Dedifferentiated amniotic fluid mesenchymal stem cell (primary cell): Measurements from ENCODE around the gene WDR1.
"Not testable (repeated sequence)": the region's sequence is repeated elsewhere in the genome, so short reads cannot be mapped to it uniquely, and the experiment has no call there.

Experiments
- DNase-seq: peaks from one replicate; pipeline ENCODE4 v3.0.0-alpha.2; 2016; ENCODE audit errors: extremely low spot score

Gene WDR1

DNA sequence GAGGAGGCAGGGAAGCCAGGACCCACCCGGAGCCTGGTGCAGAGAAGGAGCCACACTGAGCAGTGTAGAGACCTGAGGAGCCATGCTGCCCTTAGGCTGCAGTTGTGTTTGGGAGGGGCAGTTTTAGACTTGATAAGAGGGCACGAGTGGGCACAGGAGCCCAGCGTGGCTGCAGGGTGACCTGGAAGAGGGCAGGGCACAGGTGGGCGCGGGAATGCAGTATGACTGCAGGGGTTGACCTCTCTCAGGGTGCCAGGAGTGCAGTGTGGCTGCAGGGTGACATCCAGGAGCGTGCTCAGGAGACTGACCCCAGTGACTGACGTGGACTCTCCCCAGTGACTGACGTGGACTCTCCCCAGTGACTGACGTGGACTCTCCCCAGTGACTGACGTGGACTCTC, 14.6 kb upstream of the WDR1 start:
- DNase-seq = no peak

DNA sequence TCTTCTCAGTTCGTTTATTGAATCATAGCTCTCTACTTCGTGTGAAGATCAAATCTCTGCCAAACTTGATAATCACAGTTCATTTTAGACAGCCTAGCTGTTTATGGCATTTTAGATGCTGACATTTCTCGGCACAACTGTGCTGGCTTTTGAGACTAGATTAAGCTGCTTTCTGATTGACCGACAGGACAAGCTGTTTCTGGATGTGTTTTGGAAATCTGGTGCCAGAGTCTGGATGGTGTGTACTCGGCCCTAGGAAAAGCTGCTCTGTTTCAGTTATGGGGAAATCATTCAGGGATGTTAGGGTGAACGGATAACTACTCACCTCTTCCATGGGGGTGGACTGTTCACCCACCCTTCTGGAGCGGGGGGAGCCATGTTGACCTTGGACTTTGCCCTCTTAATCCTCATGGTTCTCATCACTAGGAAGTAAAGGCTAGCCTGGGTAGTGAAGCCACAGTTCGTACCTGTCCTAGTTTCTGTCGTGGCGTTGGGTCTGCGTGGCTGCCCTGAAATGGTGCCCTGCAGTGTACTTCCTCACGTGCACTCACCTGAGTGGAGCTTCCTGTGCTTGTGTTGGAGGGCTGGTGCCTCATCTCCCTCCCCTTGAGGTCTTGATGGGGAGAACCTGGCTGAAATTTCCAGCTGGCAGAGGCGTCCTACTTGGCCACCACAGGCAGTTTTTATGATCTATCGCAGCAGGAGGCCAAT, 13.7 kb upstream of the WDR1 start:
- DNase-seq = no peak

DNA sequence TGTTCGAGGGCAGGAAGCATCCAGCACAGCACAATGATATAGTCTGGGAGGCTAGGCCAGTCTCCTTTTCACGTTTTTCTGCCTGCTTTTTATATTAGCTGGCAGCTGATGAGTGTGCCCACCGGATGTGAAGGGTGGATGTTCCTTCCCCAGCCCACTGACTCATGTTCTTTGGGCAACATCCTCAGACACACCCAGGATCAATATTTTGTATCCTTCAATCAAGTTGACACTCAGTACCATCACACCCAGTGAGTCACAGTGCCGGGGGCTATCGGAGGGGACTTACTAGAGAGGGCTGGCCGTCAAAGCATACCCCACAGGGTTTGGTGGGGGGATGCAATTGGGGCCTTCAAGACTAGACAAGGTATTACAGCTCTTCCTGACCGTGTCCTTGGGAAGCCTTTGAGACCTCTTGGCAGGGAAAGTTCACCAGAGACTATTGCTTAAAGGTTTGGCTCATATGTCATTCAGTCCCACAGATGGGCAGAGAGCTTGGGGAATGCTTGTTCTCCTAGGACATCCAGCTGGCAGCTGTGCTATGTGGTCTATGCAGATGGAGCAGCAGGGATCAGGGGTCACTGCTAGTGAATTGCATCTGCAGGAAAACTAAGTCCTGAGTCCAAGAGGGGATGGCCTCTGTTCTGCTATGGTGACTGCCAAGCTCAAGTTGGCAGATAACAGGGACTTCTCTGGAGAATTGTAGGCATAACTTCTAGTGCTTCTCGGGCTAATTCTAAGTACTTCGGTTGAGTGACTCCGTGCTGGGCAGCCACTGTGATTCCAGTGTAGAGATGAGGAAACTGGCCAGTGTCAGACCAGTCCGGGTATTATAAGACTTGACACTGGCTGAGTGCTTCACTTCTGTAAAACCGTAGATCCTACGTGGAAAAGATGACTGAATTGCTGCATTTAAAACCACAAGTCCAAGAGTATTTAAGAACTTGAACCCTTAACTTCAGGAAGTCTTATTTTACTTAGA, 12.9 kb upstream of the WDR1 start:
- DNase-seq = no peak

DNA sequence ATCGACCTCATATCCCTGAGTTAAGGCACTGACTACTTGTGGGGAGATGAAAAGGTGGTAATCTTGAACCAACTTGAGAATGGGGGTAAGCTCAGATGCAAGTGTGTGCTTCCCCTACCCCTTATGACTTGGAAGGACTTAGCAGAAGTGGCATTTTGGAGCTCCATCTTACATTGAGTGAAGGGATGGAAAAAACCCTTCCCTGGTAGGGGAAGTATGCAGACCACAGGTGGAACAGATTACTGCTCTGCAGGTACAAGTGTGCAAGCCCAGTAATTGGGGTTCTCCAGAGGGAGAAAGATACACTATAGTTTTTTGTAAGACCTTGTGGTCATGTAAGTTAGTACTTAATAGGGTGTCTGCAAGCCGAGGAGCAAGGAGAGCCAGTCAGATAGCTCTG, 12.2 kb upstream of the WDR1 start:
- DNase-seq = no peak

DNA sequence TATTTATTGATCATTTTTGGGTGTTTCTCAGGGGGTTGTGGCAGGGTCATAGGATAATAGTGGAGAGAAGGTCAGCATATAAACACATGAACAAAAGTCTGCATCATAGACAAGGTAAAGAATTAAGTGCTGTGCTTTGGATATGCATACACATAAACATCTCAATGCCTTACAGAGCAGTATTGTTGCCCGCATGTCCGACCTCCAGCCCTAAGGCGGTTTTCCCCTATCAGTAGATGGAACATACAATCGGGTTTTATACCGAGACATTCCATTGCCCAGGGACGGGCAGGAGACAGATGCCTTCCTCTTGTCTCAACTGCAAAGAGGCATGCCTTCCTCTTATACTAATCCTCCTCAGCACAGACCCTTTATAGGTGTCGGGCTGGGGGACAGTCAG, 10.9 kb upstream of the WDR1 start:
- DNase-seq = not testable (repeated sequence)

DNA sequence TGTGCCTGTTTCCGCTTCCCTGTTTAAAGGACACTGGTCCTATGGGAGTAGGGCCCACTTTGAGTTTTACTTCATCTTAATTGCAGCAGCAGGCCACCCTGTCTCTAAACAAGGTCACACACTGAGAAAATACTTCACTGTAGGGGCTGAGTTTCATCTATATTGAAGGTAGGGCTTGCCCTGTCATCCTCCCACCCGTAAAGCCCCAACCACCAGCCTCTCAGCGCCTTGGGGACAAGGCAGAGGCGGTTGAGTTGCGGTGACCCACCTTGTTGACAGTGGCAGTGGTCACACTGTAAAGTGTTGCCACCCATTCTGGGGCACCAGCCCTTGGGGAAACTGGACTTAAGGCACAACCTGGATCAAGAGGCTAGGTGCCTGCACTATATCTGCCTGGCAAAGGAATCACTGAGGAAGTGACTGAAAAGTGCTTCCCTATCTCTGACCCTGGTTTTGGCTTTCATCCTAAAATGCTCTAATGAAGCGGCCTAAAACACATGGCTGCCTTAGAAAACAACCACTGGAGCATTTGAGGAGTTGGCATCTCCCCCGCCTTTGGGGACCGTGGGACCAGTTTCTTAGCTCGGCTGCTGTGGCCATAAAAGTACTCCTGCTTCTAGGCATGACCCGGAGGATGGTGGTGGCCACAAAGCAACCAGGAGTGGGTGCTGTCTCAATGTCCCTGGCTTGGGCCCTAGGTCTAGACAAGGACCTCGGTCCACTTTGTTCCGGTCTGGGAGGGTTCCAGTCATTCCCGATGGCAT, 7.8 kb upstream of the WDR1 start:
- DNase-seq = no peak

DNA sequence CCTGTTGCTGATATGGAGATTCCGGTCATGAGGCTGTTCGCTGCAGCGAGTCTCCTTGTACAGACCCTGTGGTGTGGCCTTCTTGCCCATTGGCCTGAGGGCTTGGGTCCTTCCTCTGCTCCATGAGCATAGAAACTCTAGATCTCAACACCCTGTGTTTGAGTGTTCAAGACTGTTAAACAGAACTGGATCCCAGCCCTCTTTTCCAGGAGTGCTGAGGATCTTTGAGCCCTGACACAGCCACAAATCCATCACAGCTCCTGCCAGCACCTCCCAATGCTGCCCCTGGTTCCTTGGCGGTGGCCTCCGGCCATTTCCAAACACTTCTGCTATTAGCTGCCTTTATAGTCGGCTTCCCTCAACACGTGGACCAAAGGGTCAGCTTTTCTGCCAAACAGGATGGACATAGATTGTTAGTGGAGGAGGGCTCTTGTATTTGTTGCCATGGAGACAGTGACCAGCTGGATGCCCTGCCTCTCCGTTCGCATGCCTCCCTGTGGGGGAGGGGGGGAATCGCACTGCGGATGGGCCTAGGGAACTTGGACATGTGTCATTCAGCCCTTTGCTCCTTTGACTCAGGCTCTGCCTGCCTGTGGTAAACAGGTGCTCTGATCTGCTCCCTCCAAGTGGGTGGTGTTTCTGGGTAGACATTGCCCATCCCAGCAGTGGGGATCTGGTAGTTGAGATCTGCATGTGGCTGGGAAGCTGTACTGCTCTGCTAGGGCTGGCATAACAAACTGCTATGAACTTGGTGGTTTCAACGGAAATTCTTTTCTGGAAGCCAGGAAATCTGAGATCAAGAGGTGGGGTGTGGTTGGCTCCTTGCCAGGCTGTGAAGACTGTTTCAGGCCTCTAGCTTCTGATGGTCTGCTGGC, 6.9 kb upstream of the WDR1 start:
- no peak for DNase-seq

DNA sequence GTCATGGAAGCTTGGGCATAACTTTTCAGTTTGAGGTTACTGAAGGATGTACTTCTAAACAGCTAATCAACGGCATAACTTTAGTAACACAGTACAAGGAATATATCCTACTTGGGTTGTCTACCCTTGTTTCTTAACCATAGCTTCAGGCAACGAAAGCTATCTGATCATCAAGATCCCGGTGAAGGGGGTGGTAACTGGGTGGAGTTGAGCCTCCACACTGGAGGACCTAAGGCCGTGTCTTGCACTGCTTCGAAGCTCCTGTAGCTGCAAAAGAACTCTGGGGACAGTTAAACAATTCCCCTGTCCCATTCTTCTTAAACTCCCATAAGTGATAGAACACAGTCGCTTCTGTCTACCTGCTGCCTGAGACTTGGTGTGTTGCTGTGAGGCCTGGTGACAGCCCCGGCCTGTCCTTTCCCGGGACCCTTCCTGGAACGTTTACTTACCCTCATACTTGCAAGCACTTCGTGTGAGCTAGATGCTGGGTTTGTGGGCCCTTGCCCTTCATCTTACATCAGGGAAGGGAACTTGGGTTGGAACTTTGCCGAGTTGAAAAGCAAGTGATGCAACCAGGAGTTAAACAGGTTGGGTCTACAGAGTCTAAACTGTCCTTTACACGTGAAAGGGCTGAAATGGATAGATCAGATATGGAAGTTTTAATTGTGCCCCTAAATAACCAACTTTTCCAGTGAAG, 5.8 kb upstream of the WDR1 start:
- DNase-seq = no peak

DNA sequence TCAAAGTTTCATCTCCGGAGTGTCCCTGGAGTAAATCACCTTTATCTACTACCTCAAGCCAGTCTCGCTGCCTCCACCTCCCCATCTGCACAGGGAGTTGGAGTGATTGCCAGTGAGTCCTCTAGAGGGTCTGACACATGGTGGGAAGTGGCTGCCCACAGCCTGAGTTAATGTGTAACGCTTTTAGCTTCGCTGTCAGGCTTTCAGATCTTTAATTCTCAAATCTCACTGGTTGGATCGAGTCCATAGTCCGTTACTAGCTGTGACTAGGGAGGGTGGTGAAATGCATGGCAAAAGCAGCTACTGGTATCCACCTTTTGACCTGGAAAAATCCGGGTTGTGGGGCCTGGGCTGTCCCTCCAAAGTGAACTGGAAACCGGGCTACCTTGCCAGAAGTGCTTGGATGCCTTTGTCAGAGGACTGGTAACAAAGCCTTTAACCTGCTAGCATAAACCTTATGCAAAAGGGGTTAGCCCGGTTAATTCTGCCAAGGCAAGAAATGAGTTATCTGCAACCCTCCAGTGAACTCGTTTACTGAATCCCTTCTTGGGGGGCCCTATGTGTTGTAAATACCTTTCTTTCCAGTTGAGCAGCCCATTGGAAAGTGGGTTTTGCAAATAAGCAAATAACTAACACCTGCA, 5.1 kb upstream of the WDR1 start:
- no peak for DNase-seq

DNA sequence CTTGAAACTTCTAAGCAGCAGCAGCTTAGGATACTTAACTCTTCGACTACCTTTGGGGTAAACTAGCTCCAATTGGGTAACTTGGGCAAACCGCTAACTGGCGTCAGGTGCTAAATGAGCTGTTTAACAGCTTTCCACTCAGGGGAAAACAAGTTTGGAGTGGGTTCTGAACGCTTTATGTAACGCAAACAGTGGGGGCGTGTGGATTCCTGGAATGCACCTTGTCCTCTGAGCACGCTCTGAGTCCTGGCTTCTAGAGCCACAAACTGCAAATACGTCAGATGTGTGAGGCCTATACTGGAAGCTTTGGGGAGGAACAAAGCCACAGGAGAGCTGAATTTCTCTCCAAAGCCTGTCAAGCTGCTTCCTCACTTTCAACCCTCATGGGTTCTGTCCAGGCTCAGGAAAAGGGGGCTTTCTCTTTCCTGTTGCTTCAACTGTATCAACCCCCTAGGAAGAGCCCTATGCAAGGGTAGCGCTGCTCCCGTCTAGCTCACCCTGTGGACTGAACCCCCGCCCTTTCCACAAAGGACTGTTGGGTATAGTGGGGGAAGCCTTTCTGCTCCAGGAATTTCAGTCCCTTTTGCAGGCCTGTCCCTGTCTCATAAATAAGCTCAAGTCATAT, 4.5 kb upstream of the WDR1 start:
- DNase-seq = no peak

DNA sequence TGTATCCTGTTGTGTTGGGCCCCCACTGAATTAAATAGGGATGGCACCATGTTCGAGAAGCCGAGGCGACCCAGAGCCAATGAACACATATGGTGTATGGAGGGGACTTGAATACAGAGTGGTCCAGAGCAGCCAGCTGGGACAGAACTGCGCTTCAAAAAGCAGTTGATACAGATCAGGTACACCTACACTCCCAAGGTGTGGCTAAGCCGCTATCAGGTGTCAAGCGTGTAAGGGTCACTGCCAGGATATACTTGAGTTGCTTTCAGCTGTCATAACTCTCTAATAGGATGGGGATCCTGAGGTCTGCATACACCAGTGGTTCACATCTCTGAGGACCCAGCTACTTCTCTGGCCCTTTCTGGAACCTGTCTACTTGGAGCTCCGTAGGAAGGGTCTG, 3.2 kb upstream of the WDR1 start:
- no peak for DNase-seq

DNA sequence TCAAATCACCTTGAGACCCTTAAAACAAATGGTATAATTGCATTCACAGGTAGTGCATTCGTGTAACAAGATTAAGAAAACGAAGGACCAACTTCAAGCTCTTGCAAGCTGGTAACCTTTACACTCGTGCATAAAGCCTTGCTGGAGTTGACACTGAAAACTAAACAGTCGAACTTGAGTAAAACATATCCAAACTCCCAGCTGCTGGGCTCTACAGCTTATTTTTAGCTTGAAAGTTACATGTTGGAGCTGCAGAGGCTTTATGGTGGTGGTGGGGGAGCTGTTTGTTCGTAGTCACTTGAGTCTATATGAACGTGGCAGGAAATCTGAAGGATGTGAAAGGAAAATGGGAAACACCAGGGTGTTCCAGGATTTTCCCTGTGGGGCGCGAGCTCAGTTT, 2.7 kb upstream of the WDR1 start:
- no peak for DNase-seq

DNA sequence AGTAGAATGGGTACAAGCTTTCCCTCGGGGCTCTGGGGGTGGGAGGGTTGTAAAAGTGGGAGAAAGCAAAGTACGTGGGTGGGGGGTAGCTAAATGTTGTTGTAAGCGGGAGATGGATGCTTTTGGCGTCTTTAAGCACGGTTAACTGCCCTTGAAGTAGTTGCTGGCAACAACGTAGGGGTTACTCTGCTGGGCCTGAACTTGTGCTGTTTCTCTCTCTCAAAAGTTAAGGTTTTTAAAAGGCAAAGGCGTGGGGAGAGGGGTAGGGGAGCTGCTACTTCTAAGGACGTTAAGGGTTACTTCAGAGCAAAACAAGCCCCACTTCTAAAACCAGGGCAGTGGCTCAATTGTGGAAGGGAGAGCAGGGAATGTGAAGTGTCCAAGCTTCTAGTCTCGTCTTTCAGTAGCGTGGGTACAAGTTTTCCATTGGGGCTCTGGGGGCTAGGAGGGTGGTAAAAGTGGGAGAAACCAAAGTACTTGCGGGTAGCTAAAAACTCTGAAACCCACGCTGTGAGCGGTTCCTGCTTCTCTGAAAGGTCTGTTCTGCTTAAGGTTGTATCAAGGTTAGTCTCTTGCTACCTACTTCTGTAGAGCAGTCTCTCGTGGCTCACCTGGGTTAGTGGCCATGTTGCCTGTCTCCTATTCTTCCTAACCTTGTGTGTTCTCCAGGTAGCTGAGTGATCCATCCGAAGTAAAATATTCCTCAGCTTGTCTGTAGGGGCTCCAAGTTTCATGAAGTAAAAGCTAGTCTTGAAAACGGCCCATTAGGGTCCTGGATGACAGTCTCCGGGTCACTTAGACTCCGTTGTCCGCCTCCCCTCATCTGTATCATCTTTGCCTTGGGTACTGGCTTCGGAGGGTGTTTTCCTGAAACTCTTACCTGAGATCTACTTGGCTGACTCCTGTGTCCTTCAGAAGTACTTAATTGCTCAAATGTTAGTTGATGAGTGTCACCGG, 1.7 kb upstream of the WDR1 start:
- DNase-seq = no peak

DNA sequence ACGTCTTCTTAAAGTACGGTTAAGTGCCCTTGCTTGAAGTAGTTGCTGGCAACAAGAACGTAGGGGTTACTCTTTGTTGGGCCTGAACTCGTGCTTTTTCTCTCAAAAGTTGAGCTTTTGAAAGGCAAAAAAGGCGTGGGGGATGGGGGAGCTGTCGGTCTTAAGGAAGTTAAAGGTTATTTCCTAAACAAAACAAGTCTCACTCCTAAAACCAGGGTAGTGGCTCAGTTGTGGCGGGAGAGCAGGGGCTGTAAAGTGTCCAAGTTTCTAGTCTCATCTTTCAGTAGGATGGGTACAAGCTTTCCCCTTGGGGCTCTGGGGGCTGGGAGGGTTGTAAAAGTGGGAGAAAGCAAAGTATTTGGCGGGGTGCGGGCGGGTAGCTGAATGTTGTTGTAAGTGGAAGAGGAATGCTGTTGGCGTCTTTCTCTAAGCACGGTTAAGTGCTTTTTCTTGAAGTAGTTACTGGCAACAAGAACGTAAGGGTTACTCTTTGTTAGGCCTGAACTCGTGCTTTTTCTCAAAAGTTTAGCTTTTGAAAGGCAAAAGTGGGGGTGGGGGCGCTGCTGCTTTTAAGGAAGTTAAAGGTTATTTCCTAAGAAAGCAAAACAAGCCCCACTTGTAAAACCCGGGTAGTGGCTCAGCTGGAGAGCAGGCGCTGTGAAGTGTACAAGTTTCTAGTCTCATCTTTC, 904 bp upstream of the WDR1 start:
- no peak for DNase-seq

DNA sequence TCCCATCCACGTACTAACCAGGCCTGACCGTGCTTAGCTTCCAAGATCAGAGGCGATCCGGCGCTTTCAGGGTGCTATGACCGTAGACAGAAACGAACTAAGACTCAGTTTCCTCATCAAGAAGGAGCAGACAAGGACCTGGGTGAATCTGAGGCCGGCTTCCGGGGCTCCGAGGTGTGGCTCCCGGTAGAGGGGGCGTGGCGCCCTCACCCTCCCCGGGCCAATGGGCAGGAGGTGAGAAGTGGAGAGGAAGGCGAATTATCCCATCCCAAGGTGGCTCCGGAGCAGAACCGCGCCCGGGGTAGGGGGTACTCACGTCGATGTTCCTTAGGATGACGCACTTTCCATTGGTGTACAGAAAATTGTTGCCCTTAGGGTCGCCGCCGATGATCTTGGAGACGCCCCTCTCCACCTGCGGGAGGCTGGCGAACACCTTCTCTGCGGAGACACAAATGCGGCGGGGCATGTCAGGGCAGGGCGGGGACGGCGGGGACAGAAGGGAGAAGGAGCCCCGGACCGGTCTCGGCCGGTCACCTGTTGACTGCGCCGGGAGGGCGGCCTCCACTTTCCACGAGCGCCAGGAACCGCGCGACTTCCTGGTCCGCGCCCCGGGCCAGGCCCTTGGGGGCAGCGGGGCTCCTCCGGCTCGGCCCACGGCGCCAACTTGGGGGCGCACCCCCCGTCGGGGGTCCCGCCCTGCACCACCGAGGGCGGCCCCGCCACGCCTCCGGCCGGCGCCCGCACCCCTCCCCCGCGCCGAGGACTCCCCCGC, 616 bp downstream of the WDR1 start:
- DNase-seq = no peak

DNA sequence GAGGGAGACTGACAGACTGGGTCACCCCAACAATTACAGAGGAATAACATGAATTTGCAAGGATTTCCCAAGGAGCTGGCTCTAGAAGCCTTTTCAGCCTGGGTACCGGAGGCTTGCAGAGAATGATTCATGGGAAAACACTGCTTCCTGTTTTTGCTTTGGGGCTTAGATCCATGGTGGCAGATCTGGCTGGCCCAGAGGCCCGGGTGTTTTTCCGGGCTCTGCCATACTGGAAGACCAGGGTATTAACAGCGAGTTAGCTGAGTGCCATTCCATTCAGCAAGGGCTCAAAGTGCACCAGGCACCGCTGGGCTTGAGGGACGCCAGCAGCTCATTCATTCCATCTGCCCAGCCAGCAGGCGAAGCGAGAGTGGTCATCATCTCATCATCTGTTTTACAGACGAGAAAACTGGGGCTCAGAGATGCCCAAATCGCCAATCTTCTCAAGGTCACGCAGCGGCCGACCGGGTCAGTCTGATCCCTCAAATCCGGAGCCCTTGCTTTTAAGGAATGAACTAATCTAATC, 1.3 kb downstream of the WDR1 start:
- no peak for DNase-seq

DNA sequence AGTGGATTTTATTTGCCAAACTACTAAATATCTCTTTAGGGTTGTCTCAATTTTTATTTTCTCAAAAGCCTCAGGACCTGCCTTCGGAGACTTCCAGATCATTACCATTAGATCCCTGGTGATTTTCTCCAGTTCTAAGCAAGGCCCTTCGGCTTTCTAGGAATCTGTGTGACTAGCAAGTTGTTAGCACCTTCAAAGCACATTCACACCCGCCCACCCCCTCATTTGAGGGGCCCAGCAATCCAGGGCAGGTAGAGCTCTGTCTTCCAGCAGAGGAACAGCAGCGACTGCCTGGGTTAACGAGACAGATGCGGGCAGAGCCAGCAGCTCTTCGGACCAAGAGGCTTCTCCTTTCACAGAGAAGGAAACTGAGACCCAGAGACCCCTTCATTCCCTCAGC, 2.0 kb downstream of the WDR1 start:
- DNase-seq = no peak
